Spleen (tissue), 11 donors: Measurements from ENCODE around the gene ARHGAP6. TPM values are rescaled to one million over a fixed set of nuclear protein-coding genes. Genes with fewer than 3 reads are reported as not detected.

ENCODE experiments used
- DNase-seq: peaks from one replicate; pipeline ENCODE4 v3.0.0-alpha.2; 2020
- H3K27ac ChIP-seq, 8 donors: fragments of 200-600 bp; sonication (generic) in 7 of 8; 1 replicate in 4 of 8; 2 replicates in 4 of 8; pipeline versions ENCODE4 v1.5.0 to v1.8.0; 2016 to 2021; ENCODE audit warnings: inconsistent platforms in 4 of 8, mild to moderate bottlenecking in 4 of 8, moderate library complexity in 1 of 8
- H3K27me3 ChIP-seq, 7 donors: fragments of 200-600 bp; sonication (generic) in 6 of 7; replicated peaks in 1 of 7; 1 replicate in 4 of 7; 2 replicates in 3 of 7; pipeline versions ENCODE4 v1.5.0 to v1.8.0; 2016 to 2021; ENCODE audit warnings: inconsistent platforms in 3 of 7, mild to moderate bottlenecking in 1 of 7
- H3K36me3 ChIP-seq, 6 donors: fragments of 200-600 bp; sonication (generic) in 5 of 6; 1 replicate in 4 of 6; 2 replicates in 2 of 6; pipeline versions ENCODE4 v1.5.0 to v1.8.0; 2016 to 2021; ENCODE audit warnings: inconsistent platforms in 2 of 6
- H3K4me1 ChIP-seq, 6 donors: fragments of 200-600 bp; sonication (generic) in 5 of 6; 1 replicate in 3 of 6; 2 replicates in 3 of 6; pipeline versions ENCODE4 v1.5.0 to v1.8.0; 2016 to 2021; ENCODE audit warnings: inconsistent platforms in 3 of 6
- H3K4me3 ChIP-seq, 8 donors: fragments of 200-600 bp; sonication (generic) in 7 of 8; 1 replicate in 4 of 8; 2 replicates in 4 of 8; pipeline versions ENCODE4 v1.5.0 to v1.8.0; 2016 to 2021; ENCODE audit warnings: inconsistent platforms in 4 of 8, mild to moderate bottlenecking in 4 of 8, moderate library complexity in 2 of 8
- H3K9me3 ChIP-seq, 8 donors: fragments of 200-600 bp; sonication (generic) in 7 of 8; 1 replicate in 4 of 8; 2 replicates in 4 of 8; pipeline versions ENCODE4 v1.5.0 to v1.8.0; 2016 to 2021; ENCODE audit warnings: inconsistent platforms in 4 of 8
- POLR2A ChIP-seq, 3 donors: fragments of 450-650 bp; IDR thresholded peaks; one replicate each; pipeline ENCODE4 v1.5.1; 2017; ENCODE audit warnings: antibody characterized with exemption in 3 of 3, mild to moderate bottlenecking in 1 of 3
- POLR2AphosphoS5 ChIP-seq, 3 donors: sonication (generic); formaldehyde crosslinking; IDR thresholded peaks; one replicate each; pipeline ENCODE4 v1.5.1; 2017; ENCODE audit warnings: antibody characterized with exemption in 3 of 3
- WGBS, 5 donors: extraction: QIAGEN DNeasy Blood & Tissue Kit in 3 of 5; methylation state at CpG; one replicate each; pipeline versions ENCODE4 v1.1.5 to v1.1.7; 2013 to 2018; 5-methylcytosine and 5-hydroxymethylcytosine counted together
- intact Hi-C: fragments of 100-400 bp; cut with DNase I; formaldehyde crosslinking; loops from one replicate; pipeline ENCODE4 v1.15.0; 2023; ENCODE audit warnings: low total_unique reads
- polyA plus RNA-seq, 3 donors: library from polyadenylated mRNA; stranded (reverse); fragments of 200-250 nt; gene quantifications; one replicate each; pipeline ENCODE4 v1.2.1, GENCODE V29; 2013
- total RNA-seq, 7 donors: library from RNA; depleted of rRNA in 3 of 7; stranded (reverse); fragments of >200 nt in 3 of 7; fragmentation: NEBNext Ultra II Directional in 4 of 7; extraction: Animal tissue kit (Norgen Biotek cat#: 25700) in 4 of 7; gene quantifications; one replicate each; pipeline versions ENCODE4 v1.1.0 to v1.2.1, GENCODE V29; 2016 to 2021
- TF ChIP-seq, protein P1 (sequence below), 11 experiments: fragments of 200-600 bp in 7 of 11; fragments of 450-650 bp in 4 of 11; sonication (generic) in 4 of 11; IDR thresholded peaks in 8 of 11; conservative IDR thresholded peaks in 3 of 11; 1 replicate in 7 of 11; 2 replicates in 4 of 11; pipeline versions ENCODE4 v1.4.0 to v1.8.0; 2016 to 2021; ENCODE audit warnings: antibody characterized with exemption in 11 of 11, inconsistent platforms in 4 of 11, mild to moderate bottlenecking in 1 of 11
- donor health status: healthy with polysubstance abuse.
- donor health status: DM: no; HTN: no; CAD: no; lungs with moderate emphysema.
- donor health status: DM: no; HTN: no; CAD: no.
- donor health status: Bipolar disorder and iron deficiency.
- donor health status: healthy.
- donor health status: DM: no; HTN: no; CAD: no.
- donor health status: DM: yes; HTN: yes; CAD: no.

Gene ARHGAP6
- total and polyA plus RNA-seq, 10 donors = 2.0 to 20.8 (median 12.7) TPM

GRCh38 chrX:11611161-11611560, 54.6 kb downstream of the ARHGAP6 start:
- no peaks in the 10 kb centered on the region for H3K4me1 ChIP-seq
- TF ChIP-seq POLR2AphosphoS5 (IDR thresholded peaks at IDR 0.05) = no peak
- TF ChIP-seq, protein P1, sequence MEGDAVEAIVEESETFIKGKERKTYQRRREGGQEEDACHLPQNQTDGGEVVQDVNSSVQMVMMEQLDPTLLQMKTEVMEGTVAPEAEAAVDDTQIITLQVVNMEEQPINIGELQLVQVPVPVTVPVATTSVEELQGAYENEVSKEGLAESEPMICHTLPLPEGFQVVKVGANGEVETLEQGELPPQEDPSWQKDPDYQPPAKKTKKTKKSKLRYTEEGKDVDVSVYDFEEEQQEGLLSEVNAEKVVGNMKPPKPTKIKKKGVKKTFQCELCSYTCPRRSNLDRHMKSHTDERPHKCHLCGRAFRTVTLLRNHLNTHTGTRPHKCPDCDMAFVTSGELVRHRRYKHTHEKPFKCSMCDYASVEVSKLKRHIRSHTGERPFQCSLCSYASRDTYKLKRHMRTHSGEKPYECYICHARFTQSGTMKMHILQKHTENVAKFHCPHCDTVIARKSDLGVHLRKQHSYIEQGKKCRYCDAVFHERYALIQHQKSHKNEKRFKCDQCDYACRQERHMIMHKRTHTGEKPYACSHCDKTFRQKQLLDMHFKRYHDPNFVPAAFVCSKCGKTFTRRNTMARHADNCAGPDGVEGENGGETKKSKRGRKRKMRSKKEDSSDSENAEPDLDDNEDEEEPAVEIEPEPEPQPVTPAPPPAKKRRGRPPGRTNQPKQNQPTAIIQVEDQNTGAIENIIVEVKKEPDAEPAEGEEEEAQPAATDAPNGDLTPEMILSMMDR (IDR thresholded peaks at IDR 0.05 in 8 of 11, conservative IDR thresholded peaks at IDR 0.05 in 3 of 11) = no peak
- TF ChIP-seq POLR2A (IDR thresholded peaks at IDR 0.05) = no peak
- H3K27ac ChIP-seq = no peak overlapping the region
- H3K27me3 ChIP-seq = no peaks in the 10 kb centered on the region
- H3K4me3 ChIP-seq = no peak overlapping the region
- 66 to 78% (median 69%) methylated on average over 1 of the region's 1 CpG for WGBS, 5 donors
- H3K9me3 ChIP-seq = peaks cover 0 to 5% (median 0%) of the 10 kb centered on the region in 8 donors
- no peak for DNase-seq
- H3K36me3 ChIP-seq = no peaks in the 10 kb centered on the region
- intact Hi-C loops = no loop called here

DNA sequence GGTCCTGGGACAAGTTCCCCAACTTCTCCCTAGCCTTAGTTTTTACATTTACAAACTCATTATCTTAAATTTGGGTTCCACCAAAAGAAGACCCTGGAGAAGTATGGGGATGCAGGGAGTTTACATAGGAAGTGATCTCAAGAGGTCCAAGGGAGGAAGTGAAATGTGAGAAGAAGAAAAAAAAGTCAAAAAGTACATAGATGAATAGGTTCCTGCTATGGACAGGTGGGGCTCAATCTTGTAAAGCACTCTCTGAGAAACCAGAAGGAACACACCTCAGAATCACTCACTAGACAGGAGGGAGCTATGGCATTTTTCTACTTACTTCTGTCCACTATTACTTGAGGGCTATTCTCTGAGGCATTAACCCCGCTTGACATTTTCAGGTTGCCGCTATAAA, 56.6 kb downstream of the ARHGAP6 start:
- 54 to 93% (median 63%) methylated on average over 2 of the region's 2 CpGs for WGBS, 5 donors
- H3K4me1 ChIP-seq = no peaks in the 10 kb centered on the region

GRCh38 chrX:11606408-11606807, 59.3 kb downstream of the ARHGAP6 start:
- Histone ChIP-seq H3K4me1 (no peaks in the 10 kb centered on the region), H3K27me3 (no peaks in the 10 kb centered on the region), H3K9me3 (no peaks in the 10 kb centered on the region), H3K36me3 (no peaks in the 10 kb centered on the region), H3K4me3 (no peak overlapping the region), H3K27ac (no peak overlapping the region)
- no peak for TF ChIP-seq POLR2A (IDR thresholded peaks at IDR 0.05)
- TF ChIP-seq, protein P1 (IDR thresholded peaks at IDR 0.05 in 8 of 11, conservative IDR thresholded peaks at IDR 0.05 in 3 of 11) = no peak
- no peak for TF ChIP-seq POLR2AphosphoS5 (IDR thresholded peaks at IDR 0.05)
- intact Hi-C loops = no loop called here
- DNase-seq = no peak

More for the DNA sequence above, 56.6 kb downstream of the ARHGAP6 start:
- no peak for DNase-seq
- Histone ChIP-seq H3K27ac (no peak overlapping the region), H3K4me3 (no peak overlapping the region), H3K9me3 (peaks cover 0 to 4% (median 0%) of the 10 kb centered on the region in 8 donors), H3K27me3 (no peaks in the 10 kb centered on the region), H3K36me3 (no peaks in the 10 kb centered on the region)
- TF ChIP-seq, protein P1 (IDR thresholded peaks at IDR 0.05 in 8 of 11, conservative IDR thresholded peaks at IDR 0.05 in 3 of 11) = no peak
- no peak for TF ChIP-seq POLR2AphosphoS5 (IDR thresholded peaks at IDR 0.05)
- intact Hi-C loops = no loop called here

- 58 to 84% (median 81%) methylated on average over 3 of the region's 3 CpGs for WGBS, 5 donors
- no peaks in the 10 kb centered on the region for H3K27me3 ChIP-seq
- TF ChIP-seq POLR2AphosphoS5 (IDR thresholded peaks at IDR 0.05) (no peak), POLR2A (IDR thresholded peaks at IDR 0.05) (no peak)
- TF ChIP-seq, protein P1 (IDR thresholded peaks at IDR 0.05 in 8 of 11, conservative IDR thresholded peaks at IDR 0.05 in 3 of 11) = no peak
- no peak overlapping the region for H3K4me3 ChIP-seq
- H3K4me1 ChIP-seq = no peaks in the 10 kb centered on the region
- H3K27ac ChIP-seq = no peak overlapping the region
- DNase-seq = no peak
- H3K9me3 ChIP-seq = no peaks in the 10 kb centered on the region
- no peaks in the 10 kb centered on the region for H3K36me3 ChIP-seq
- intact Hi-C loops = no loop called here
These were observed 65.1 kb downstream of the ARHGAP6 start for GRCh38 chrX:11600578-11600977.
